Effector memory CD4-positive, alpha-beta T cell (primary cell): ENCODE data around the gene GSTO2.
A peak's percentile ranks its signal among the peaks of the same experiment; 100 is the strongest.

Experiments used
- DNase-seq, 3 donors: peaks; one replicate each; pipeline ENCODE4 v3.0.0-alpha.2; 2020
- H3K27ac ChIP-seq: 2 replicates; pipeline ENCODE4 v1.7.0; 2013; ENCODE audit warnings: mild to moderate bottlenecking, low read length, moderate library complexity; ENCODE audit not compliant: insufficient read depth, poor library complexity, severe bottlenecking
- H3K27me3 ChIP-seq: replicated peaks from 2 replicates; pipeline ENCODE4 v1.7.0; 2013; ENCODE audit warnings: mild to moderate bottlenecking, low read length; ENCODE audit not compliant: insufficient read depth, control insufficient read depth, poor library complexity, severe bottlenecking
- H3K36me3 ChIP-seq: 2 replicates; pipeline ENCODE4 v1.7.0; 2013; ENCODE audit warnings: mild to moderate bottlenecking, low read length, moderate library complexity; ENCODE audit not compliant: control insufficient read depth, insufficient read depth
- H3K4me1 ChIP-seq: 2 replicates; pipeline ENCODE4 v1.7.0; 2013; ENCODE audit warnings: low read length, mild to moderate bottlenecking; ENCODE audit not compliant: control insufficient read depth, insufficient read depth, poor library complexity, severe bottlenecking
- H3K4me3 ChIP-seq: 2 replicates; pipeline ENCODE4 v1.7.0; 2013; ENCODE audit warnings: low read length, low read depth, mild to moderate bottlenecking; ENCODE audit not compliant: insufficient read depth, poor library complexity, severe bottlenecking
- H3K9me3 ChIP-seq: 2 replicates; pipeline ENCODE4 v1.7.0; 2013; ENCODE audit warnings: mild to moderate bottlenecking, low read length, moderate library complexity; ENCODE audit not compliant: control insufficient read depth

Gene GSTO2

DNA sequence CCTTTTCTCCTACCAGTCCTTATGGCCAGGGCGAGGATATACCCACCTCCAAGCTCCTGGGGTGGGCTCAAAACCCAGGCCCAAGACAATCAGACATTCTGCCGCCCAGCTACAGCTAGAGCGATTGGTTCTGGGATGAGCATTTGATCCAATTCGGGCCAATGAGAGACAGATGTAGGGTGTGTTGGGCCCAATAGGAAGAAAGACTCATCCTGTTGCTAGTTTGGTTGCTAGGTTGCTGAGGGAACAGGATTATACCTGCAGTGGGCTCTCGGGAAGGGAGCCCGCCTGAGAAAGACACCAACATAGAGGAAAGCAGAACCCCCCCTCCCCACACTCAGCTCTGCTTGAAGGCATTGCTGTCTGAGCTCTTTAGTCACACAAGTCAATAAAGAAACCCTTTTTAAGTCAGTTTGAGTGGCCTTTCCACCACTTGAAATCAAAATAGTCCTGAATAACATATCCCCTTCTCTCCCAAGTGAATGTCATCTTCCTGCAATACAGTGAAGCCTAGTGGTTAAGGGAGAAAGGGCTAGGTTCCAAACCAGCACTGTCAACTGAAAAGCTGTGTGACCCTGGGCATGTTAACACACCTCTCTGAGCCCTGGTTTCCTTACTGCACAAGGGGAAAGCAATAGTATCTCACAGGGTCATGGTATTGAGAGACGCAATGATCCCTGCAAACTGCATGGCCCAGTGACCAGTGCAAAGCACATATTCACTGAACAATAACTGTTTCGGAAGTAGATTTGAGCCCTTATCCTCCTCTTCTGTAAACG is 47.5 kb downstream of the GSTO2 start:
- no peaks in the 10 kb centered on the region for H3K9me3 ChIP-seq
- peaks cover 45% of the 10 kb centered on the region for H3K36me3 ChIP-seq
- no peaks in the 10 kb centered on the region for H3K27me3 ChIP-seq
- no peak overlapping the region for H3K27ac ChIP-seq
- no peak for DNase-seq
- H3K4me3 ChIP-seq = no peak overlapping the region
- peaks cover 6% of the 10 kb centered on the region for H3K4me1 ChIP-seq

GRCh38 chr10:104317269-104317710 is 48.3 kb downstream of the GSTO2 start:
- Histone ChIP-seq H3K9me3 (no peaks in the 10 kb centered on the region), H3K27me3 (no peaks in the 10 kb centered on the region), H3K36me3 (peaks cover 39% of the 10 kb centered on the region), H3K4me3 (no peak overlapping the region), H3K27ac (no peak overlapping the region), H3K4me1 (peaks cover 14% of the 10 kb centered on the region)
- DNase-seq = no peak

GRCh38 chr10:104317726-104318299 is 48.8 kb downstream of the GSTO2 start:
- Histone ChIP-seq H3K36me3 (peaks cover 34% of the 10 kb centered on the region), H3K27me3 (no peaks in the 10 kb centered on the region), H3K9me3 (no peaks in the 10 kb centered on the region), H3K4me1 (peaks cover 19% of the 10 kb centered on the region), H3K27ac (no peak overlapping the region), H3K4me3 (no peak overlapping the region)
- DNase-seq = no peak

GRCh38 chr10:104318326-104318725 is 49.3 kb downstream of the GSTO2 start:
- peaks cover 25% of the 10 kb centered on the region for H3K4me1 ChIP-seq
- H3K27me3 ChIP-seq = no peaks in the 10 kb centered on the region
- no peak for DNase-seq
- H3K27ac ChIP-seq = no peak overlapping the region
- no peak overlapping the region for H3K4me3 ChIP-seq
- H3K36me3 ChIP-seq = peaks cover 29% of the 10 kb centered on the region
- no peaks in the 10 kb centered on the region for H3K9me3 ChIP-seq

DNA sequence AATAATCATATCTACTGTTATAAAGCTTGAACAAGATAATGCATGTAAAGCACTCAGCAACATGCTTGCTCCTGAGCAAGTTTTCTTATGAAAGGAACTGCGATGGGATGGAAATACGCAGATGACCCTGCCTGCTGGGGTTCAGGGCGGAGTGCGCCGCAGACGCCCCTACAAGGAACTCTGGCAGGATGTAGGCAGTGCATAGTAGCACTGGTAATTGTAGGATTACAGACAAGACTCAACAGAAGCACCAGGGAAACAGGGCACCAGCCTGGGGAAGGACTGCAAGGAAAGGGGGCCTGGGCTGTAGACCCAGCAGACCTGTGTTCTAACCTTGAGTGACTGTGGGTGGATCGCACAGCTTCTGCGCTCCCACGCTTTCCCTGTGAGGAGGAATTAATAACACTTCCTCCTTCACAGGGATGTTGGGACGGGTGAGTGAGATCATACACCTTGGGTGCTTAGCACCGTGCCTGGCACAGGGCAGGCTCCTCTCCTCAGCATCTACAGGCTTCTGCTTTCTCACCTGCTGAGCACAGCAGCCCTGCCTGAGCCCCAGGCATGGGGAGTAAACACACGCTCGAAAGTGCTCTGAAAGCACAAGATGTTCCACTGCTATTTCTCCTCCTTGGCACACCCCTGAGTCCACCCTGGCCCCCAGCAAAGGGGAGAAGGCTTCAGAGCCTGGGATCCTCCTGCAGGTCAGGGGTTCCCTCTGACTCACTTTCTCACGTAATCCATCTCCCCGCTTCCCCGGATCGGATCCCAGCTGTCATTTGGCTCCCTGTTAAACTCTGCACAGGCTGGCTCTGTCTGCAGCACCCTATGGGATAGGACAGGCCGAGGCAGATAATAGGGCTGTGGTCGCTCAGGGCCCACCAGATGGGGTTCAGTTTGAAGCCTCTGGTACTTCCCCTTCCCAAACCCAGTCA is 50.1 kb downstream of the GSTO2 start:
- Histone ChIP-seq H3K4me1 (peaks cover 32% of the 10 kb centered on the region), H3K9me3 (no peaks in the 10 kb centered on the region), H3K27me3 (no peaks in the 10 kb centered on the region), H3K27ac (no peak overlapping the region), H3K4me3 (no peak overlapping the region), H3K36me3 (peaks cover 21% of the 10 kb centered on the region)
- DNase-seq = no peak

GRCh38 chr10:104321226-104321625 is 52.2 kb downstream of the GSTO2 start:
- Histone ChIP-seq H3K36me3 (peaks cover under 1% of the 10 kb centered on the region), H3K4me3 (no peak overlapping the region), H3K4me1 (peaks cover 52% of the 10 kb centered on the region), H3K9me3 (no peaks in the 10 kb centered on the region), H3K27ac (no peak overlapping the region), H3K27me3 (no peaks in the 10 kb centered on the region)
- no peak for DNase-seq

DNA sequence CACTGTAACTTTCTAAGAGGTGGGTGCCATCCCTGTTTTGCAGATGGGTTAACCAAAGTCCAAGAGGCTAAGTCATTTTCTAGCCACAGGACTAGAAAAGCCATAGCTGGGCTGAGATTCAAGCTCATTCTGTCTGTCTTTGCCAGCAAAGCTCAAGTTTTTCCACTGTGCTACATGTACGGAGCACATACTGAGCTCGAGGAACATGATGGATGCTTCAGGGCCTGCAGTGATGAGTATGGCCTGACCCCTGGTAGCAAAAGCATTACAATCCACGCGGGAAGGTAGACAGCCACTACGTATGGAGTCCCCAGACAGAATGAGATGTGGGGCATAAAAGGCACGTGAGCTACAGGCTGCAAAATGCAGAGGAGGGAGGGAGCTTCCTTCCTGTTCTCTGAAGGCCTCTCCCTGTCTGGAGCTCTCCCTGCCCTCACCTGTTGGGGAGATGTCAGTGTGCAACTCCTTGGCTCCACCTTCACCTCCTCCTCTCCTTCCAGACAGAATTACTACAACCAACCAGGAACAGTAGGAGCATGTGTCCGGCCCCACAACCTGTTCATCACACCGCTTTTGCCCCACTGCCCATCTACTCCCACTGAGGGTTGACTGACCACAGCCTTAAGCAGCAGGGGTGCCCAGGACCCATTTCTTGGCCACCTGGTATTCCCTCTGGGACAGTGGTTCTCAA is 52.9 kb downstream of the GSTO2 start:
- Histone ChIP-seq H3K27me3 (no peaks in the 10 kb centered on the region), H3K4me3 (peak overlapping the region; percentile 11), H3K36me3 (no peaks in the 10 kb centered on the region), H3K9me3 (no peaks in the 10 kb centered on the region), H3K4me1 (peaks cover 58% of the 10 kb centered on the region), H3K27ac (peak overlapping the region; percentile 43)
- no peak for DNase-seq

- Histone ChIP-seq H3K36me3 (no peaks in the 10 kb centered on the region), H3K4me1 (peaks cover 63% of the 10 kb centered on the region)
These were observed 53.4 kb downstream of the GSTO2 start for GRCh38 chr10:104322416-104322782.

DNA sequence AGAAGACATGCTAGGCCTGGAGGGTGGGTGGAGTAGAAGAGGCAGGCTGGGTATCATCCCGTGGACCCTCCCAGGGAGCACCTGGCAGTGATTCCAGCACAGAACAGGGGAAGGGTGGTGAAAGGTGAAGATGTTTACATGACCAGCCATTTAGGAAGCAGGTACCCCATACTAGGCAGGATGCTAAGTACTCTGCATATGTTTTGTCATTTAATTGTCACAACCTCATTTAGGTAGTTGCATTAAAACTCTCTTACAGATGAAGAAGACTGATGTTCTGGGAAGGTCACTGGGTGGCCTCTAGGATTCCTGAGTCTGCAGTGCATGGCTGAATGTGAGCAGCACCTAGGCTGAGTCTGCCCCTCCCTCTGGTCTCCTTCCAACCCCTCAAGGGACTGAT is 54.1 kb downstream of the GSTO2 start:
- no peak overlapping the region for H3K4me3 ChIP-seq
- peaks cover 70% of the 10 kb centered on the region for H3K4me1 ChIP-seq

More at GRCh38 chr10:104322416-104322782, 53.4 kb downstream of the GSTO2 start:
- Histone ChIP-seq H3K9me3 (no peaks in the 10 kb centered on the region), H3K27me3 (no peaks in the 10 kb centered on the region), H3K27ac (peak overlapping the region; percentile 43), H3K4me3 (peak overlapping the region; percentile 11)
- no peak for DNase-seq

More for the DNA sequence above, 54.1 kb downstream of the GSTO2 start:
- H3K9me3 ChIP-seq = no peaks in the 10 kb centered on the region
- no peaks in the 10 kb centered on the region for H3K27me3 ChIP-seq
- H3K36me3 ChIP-seq = no peaks in the 10 kb centered on the region
- DNase-seq = no peak
- peak overlapping the region; percentile 43 for H3K27ac ChIP-seq
